GM21825 (cell line): ENCODE measurements around the gene CTNNA3.

Source experiments
- ATAC-seq: cut with Tn5 transposase; IDR thresholded peaks from one replicate; pipeline ENCODE4 v1.9.1; 2021; ENCODE audit warnings: mild to moderate bottlenecking, moderate library complexity; ENCODE audit not compliant: unreplicated experiment

The CTNNA3 gene

DNA sequence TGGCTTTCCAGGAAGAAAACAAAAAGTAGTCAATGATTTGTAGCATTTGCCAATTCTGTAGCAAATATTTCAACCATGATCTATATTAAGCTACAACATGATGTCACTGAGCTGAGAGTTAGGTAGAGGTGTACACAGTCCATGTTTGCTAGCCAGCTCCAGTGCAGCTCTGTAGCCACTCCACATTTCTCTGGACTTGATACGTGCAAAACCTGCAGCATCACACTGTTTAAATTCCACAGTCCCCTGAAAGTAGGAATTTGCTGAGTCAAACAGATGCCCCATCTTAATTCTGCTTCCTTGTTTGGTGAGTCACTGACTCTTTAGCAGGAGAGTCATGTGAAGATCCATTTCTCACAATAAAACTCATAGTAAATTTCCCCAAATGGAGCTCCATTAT is 859.9 kb downstream of the CTNNA3 start:
- no peak for ATAC-seq

- ATAC-seq, result no peak
Observed at GRCh38 chr10:66835400-66835799, 860.6 kb downstream of the CTNNA3 start.

- no peak for ATAC-seq
Observed at GRCh38 chr10:66834802-66835201, 861.2 kb downstream of the CTNNA3 start.

- ATAC-seq, result no peak
Observed at GRCh38 chr10:66833861-66834260, 862.1 kb downstream of the CTNNA3 start.

DNA sequence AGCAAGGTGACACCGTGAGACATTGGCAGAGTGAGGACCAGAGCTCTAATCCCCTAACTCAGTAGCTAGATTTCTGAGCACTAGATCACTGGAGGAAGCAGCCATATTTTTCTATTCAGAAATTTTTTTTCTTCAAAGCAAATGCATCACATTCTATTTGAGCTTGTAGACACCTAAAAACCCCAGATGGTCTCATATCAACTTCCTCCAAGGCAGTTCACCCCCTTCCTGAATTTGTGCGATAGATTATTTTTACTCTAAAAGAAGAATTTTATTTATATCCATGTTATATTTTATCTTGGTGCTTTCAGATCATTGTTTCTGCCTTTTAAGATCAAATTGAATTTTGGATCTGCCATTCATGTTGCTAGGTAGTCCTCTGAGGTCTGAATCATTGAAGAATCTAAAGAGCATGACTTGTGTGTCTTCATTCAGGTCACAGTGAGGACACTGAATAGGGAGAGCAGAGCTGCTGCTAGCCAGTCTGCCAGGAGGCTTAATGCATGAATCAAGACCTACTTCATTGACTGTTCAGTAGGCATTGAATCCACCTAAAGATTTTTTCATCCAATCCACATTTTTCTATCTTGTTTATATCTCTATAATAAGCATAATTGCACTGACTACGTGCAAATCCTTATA is 863.1 kb downstream of the CTNNA3 start:
- no peak for ATAC-seq

GRCh38 chr10:66828957-66829356 is 867.0 kb downstream of the CTNNA3 start:
- no peak for ATAC-seq

- no peak for ATAC-seq
Observed at GRCh38 chr10:66827353-66827752, 868.6 kb downstream of the CTNNA3 start.

GRCh38 chr10:66823301-66823700 is 872.7 kb downstream of the CTNNA3 start:
- no peak for ATAC-seq

DNA sequence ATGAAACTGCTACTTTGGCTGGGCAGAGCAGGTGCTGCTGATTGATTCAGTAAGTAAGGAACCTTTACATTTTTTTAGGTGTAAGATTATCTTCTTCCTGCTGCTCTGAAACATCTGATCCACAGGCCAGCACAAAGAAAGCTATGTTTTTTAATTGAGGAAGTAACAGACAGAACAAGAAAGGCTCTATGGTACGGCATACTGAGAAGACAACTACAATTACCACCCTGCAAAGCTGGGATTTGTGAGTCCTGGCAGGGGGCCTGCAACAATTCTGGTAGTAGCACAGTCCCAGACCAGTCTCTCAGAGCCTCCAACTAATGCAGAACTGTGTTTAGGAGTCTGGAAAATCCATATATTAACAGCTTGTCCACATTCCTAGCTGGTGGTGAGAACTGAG is 873.2 kb downstream of the CTNNA3 start:
- no peak for ATAC-seq

- ATAC-seq, result no peak
Observed at GRCh38 chr10:66819691-66820090, 876.3 kb downstream of the CTNNA3 start.

DNA sequence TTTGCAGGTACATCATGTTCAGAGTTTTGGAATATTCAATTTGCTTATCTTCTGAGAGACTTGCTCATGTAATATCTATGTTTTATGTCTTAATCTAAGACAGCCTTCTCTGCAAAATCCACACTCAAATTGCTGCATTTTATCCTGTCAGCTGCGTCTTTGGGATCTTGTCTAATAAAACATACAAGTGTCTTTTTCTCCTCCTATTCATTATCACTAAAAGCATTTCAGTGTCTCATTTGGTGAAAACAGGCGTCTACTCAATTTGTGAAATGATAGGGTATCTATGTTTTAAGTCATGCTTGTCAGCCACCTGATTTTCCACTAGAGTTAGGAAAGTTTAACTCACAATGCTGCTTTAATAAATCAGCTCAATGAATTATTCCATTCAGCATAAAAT is 882.9 kb downstream of the CTNNA3 start:
- no peak for ATAC-seq

- ATAC-seq, result no peak
Observed at GRCh38 chr10:66811211-66811610, 884.8 kb downstream of the CTNNA3 start.

DNA sequence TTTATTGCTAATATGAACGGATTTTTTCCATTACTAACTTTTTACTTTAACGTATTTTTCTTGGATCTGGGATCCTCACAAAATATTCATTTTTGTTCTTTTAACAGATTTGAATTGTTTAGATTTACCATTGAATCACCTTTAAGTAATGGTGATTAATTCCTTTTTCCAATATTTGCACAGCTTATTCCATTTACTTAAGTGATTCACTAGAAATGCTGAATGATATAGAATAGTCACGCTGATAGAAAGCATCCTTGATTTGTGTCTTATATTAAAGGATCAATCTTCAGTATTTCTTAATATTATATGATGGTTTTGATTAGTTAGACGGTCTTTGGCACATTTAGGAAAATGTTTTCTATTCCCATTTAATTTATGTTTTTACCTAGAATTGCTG is 886.6 kb downstream of the CTNNA3 start:
- ATAC-seq, result no peak

- no peak for ATAC-seq
Observed at GRCh38 chr10:66805612-66806011, 890.4 kb downstream of the CTNNA3 start.

GRCh38 chr10:66804962-66805361 is 891.0 kb downstream of the CTNNA3 start:
- no peak for ATAC-seq

DNA sequence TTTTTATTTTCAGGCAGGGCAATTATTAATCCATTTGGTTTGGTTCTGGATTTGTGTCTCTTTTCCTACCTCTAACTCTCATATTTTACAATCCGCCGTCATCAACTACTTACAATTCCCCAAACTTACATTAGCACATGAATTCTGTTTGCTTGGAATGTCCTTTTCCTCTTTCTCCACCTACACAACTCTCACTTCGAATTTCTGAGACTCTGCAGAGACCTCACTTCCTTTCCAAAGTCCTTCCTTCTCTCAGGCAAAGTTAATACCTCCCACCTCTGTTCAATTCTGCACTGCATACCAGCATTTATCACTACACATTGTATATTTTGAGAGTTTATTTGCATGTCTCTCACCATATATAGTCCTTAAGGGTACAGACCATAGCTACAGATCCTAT is 892.8 kb downstream of the CTNNA3 start:
- ATAC-seq, result no peak

DNA sequence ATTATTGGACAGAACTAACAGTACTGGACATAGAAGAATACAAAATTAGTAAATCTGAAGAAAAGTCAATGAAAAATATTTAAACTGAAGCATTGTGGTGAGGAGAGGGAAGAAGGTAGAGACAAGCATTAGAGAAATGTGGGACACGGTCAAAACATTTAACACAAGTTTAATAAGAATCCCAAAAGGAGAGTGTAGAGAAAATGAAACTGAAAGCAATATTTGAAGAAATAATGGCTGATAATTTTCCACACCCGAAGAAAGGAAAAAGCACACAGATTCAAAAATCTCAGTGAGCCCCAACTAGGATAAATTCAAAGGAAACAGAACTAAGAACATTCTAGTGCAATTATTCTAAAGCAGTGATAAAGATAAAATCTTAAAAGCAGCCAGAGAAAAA is 896.5 kb downstream of the CTNNA3 start:
- ATAC-seq, result no peak

GRCh38 chr10:66795866-66796265 is 900.1 kb downstream of the CTNNA3 start:
- no peak for ATAC-seq

DNA sequence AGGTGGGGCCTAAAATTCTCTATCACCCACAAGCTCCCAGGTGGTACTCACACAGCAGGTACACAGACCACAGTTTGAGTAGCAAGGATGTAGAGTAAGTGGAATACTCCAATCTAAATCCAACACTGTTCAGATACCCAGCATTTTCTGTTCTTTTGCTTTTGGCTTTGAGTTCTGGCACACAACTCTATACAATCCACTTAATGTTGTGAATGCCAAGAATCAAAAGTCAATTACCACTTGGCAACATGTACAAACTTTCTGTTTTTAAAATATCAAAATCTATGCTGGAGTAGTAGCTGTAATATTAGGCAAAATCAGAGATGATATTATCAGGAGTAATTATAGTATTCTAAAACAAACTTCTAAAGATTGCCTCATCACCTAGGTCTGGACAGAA is 903.6 kb downstream of the CTNNA3 start:
- no peak for ATAC-seq

DNA sequence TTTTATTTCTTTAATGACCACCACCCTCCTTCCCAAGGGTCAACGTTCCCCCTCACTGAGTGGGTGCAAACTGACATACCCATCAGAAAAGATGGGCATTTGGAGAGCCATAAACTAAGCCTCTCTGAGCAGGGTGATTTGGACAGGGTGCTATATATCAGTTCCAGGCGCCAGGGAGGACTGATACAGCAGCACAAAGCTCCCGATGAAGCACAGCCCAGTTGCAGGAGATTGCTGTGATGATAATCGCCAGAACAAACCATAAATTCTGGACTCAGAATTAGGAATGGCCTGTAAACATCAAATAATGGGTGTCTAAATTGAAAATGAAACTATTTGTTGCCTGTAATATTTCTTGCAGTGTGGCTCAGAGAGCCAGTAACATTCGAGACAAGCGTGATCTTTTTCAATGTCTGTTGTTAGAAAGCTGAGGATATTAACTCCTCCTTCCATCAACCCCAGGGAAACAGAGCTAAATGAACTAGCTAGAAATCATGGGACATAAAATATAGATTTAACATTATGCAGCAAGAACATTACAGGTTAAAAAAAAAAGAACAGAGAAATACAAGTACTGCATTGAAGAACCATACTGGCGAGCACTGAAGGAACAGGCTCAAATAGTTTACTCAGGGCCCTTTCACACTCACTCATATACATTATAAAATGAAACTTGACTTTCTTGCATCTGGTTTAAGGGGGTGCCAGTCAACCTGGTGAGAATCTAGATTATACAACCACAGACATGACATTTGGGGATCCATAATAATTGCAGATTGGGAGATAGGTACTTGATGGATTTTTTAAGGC is 907.6 kb downstream of the CTNNA3 start:
- no peak for ATAC-seq

GRCh38 chr10:66786709-66787108 is 909.3 kb downstream of the CTNNA3 start:
- no peak for ATAC-seq

DNA sequence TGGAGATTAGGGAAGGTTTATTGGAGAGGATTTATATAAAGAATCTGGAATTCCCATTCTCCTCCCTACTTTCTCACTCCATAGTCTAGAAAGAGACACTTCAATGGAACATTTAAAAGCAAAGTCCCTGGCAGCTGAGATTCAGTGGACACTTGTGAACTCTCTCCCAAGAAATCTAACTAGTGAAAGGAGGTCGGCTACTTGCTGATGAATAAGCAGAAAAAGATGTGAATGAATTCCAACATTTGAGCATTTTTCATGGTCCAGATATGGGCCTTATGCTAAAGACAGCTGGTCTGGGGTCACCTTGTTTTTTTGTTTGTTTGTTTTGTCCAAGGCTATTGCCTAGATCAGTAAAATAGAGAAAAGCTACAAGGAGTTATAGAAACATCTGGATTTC is 911.2 kb downstream of the CTNNA3 start:
- ATAC-seq, result no peak

DNA sequence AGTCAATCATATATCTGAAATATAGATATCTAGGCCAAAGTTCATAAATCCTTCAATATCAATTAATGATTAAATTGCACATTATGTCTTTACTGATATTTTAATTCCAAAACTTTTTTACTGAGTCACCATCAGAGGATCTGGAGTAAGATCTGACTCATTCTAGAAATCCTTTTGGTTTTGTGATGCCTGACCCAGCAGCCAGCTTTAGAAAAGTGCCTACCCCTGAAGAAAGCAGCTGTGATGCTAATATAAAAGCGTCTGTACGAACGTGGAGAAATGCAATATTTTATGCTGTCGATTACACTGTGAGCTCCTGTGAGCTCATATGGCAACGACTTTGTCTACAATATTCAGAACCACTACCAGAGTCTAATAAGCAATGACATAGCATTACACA is 912.7 kb downstream of the CTNNA3 start:
- no peak for ATAC-seq
